ENCODE results near the gene INSYN2B.

DNA sequence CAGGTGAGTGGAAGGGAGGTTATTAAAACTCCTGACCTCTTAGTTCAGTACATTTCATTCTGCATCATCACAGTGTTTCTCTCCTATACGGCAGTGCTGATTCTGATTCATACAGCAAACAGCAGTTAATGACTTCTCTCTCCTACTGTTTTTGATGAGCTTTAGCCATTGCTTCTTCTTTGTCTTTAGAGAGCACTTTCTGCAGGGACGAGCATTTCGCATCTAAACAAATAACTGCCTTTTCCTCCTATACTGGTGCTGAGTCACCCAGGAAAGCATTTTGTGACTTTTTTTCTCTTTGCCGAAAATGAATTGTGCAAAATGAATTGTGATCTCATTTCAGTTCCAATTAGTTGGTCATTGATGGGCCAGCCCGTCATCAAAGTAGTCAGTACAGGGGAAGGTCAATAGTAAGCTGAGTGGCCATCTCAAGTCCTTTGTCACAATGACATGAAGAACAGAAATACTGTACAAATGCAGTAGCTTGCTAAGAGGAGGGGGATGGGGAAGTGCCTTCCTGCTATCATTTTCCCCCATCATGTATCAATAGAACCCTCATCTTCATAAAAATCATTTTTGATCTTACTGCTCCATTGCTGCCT lies 98.5 kb downstream of the INSYN2B start:
- TF ChIP-seq, protein P1, sequence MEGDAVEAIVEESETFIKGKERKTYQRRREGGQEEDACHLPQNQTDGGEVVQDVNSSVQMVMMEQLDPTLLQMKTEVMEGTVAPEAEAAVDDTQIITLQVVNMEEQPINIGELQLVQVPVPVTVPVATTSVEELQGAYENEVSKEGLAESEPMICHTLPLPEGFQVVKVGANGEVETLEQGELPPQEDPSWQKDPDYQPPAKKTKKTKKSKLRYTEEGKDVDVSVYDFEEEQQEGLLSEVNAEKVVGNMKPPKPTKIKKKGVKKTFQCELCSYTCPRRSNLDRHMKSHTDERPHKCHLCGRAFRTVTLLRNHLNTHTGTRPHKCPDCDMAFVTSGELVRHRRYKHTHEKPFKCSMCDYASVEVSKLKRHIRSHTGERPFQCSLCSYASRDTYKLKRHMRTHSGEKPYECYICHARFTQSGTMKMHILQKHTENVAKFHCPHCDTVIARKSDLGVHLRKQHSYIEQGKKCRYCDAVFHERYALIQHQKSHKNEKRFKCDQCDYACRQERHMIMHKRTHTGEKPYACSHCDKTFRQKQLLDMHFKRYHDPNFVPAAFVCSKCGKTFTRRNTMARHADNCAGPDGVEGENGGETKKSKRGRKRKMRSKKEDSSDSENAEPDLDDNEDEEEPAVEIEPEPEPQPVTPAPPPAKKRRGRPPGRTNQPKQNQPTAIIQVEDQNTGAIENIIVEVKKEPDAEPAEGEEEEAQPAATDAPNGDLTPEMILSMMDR (IDR thresholded peaks at IDR 0.05): no peak
- TF ChIP-seq POLR2A (IDR thresholded peaks at IDR 0.05): no peak
- TF ChIP-seq POLR2AphosphoS5 (IDR thresholded peaks at IDR 0.05): no peak
